ENCODE results near the gene TUBB1. TPM values are rescaled to one million over a fixed set of nuclear protein-coding genes. Genes with fewer than 3 reads are reported as not detected.

Gene TUBB1
- total and polyA plus RNA-seq, 2 donors (not counting 1 experiment from before 2014, with no cell fraction given) = 0.22 to 0.43 TPM

DNA sequence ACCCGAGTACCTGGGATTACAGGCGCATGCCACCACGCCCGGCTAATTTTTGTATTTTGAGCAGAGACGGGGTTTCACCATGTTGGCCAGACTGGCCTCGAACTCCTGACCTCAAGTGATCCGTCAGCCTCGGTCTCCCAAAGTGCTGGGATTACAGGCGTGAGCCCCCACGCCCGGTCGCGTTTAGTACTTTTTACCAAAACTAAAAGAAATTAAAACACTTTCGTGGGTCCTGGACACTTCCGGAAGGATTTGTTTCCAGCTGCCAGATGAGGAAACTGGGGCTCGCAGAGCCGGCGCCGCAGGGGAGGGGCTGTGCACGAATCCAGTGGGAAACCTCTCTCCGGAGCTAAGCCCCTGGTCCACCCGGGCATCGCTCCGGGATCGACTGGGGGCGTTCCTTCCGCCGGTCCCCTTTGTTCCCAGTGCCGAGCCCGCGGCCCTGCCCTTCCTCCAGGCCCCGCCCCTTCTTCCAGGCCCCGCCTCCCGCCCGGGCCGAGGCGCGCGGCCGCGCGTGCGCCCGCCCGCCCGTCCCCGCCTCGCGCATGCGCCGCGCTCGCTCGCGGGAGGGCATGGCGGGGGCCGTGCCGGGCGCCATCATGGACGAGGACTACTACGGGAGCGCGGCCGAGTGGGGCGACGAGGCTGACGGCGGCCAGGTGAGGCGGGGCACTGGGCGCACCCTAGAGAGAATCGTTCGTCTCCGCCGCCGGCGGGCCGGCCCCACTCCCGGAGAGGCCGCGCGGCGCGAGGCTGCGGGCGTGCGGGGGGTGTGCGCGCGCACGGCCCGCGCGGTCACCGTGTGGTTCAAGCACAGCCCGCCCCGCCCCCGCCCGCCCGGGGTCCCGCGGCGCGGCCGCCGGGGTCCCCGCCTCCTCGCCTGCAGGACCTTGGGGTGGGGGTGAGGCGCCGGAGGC lies 38.3 kb upstream of the TUBB1 start, which contains the start of gene NELFCD:
TSS of gene NELFCD (plus strand) at position 546 of the 917 bp plus-strand sequence. CDS start at position 600, 54 bp downstream.
- H3K27ac ChIP-seq (ENCODE audit: low read length in 2 of 2) = peak within 1 kb of the TSS; percentile 71 to 76
- H3K27ac Mint-ChIP-seq = peak within 1 kb of the TSS; percentile 94
- peaks cover 0 to 3% (median 0%) of the 10 kb centered on the region in 3 donors for H3K9me3 ChIP-seq (ENCODE audit: control extremely low read depth in 1 of 3, control insufficient read depth in 2 of 3, insufficient read depth in 1 of 3, low read length in 2 of 3)
- H3K27me3 ChIP-seq (replicated peaks in 1 of 4; ENCODE audit: control extremely low read depth in 1 of 4, control insufficient read depth in 3 of 4, insufficient read depth in 4 of 4, low read length in 3 of 4) = no peaks in the 10 kb centered on the region
- H3K4me3 Mint-ChIP-seq = peak within 1 kb of the TSS; percentile 96
- H4K20me1 ChIP-seq (ENCODE audit: control insufficient read depth, insufficient read depth, low read length, poor library complexity, severe bottlenecking) = peaks cover 14% of the 10 kb centered on the region
- peaks cover 0 to 8% of the 10 kb centered on the region in 2 experiments for H3K36me3 ChIP-seq (replicated peaks in 1 of 2; ENCODE audit: control extremely low read depth in 1 of 2, control insufficient read depth in 1 of 2, extremely low read depth in 1 of 2, insufficient read depth in 2 of 2, low read length in 1 of 2)
- 4% methylated on average over 102 of the region's 109 CpGs for WGBS (ENCODE audit: insufficient coverage)
- intact Hi-C loops (cut with micrococcal nuclease) = loop anchor here (1.0 kb wide), 6 partner anchors 11 to 89 kb away; partner anchors contain the start of genes ATP5F1E and PRELID3B
- H3K4me3 ChIP-seq (ENCODE audit: control extremely low read depth in 1 of 5, extremely low read depth in 1 of 5, insufficient read depth in 1 of 5, low read depth in 2 of 5, low read length in 4 of 5) = peak within 1 kb of the TSS; percentile 79 to 91 (median 80)
- ATAC-seq (ENCODE audit: low read depth) = peak; percentile 93
- peak within 1 kb of the TSS; percentile 95 for H2AFZ ChIP-seq (ENCODE audit: insufficient read depth, low read depth, low read length, poor library complexity, severe bottlenecking)
- peaks cover 51% of the 10 kb centered on the region for H3K79me2 ChIP-seq (ENCODE audit: control insufficient read depth, insufficient read depth, low read length)
- ChIA-PET CTCF (interaction anchor here (1.9 to 2.2 kb wide), 2 partner anchors 25 to 111 kb away, joined by 6 to 7 read pairs; no protein-coding TSS in a partner anchor), POLR2A (interaction anchor here (0.7 to 2.0 kb wide), 3 partner anchors 37 to 92 kb away, joined by 5 to 8 read pairs (median 6); partner anchors contain the start of gene ATP5F1E)
- H3K4me2 ChIP-seq (replicated peaks; ENCODE audit: low read depth, low read length, poor library complexity, severe bottlenecking) = peak within 1 kb of the TSS; percentile 91
- H3K9ac ChIP-seq (ENCODE audit: low read length) = peak within 1 kb of the TSS; percentile 93
- H3K27me3 Mint-ChIP-seq = no peaks in the 10 kb centered on the region
- TF ChIP-seq, protein P1, sequence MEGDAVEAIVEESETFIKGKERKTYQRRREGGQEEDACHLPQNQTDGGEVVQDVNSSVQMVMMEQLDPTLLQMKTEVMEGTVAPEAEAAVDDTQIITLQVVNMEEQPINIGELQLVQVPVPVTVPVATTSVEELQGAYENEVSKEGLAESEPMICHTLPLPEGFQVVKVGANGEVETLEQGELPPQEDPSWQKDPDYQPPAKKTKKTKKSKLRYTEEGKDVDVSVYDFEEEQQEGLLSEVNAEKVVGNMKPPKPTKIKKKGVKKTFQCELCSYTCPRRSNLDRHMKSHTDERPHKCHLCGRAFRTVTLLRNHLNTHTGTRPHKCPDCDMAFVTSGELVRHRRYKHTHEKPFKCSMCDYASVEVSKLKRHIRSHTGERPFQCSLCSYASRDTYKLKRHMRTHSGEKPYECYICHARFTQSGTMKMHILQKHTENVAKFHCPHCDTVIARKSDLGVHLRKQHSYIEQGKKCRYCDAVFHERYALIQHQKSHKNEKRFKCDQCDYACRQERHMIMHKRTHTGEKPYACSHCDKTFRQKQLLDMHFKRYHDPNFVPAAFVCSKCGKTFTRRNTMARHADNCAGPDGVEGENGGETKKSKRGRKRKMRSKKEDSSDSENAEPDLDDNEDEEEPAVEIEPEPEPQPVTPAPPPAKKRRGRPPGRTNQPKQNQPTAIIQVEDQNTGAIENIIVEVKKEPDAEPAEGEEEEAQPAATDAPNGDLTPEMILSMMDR (IDR thresholded peaks at IDR 0.05) = no peak
- TF ChIP-seq EZH2 (IDR thresholded peaks at IDR 0.05; ENCODE audit: borderline replicate concordance, insufficient read depth, low read depth, low read length, poor library complexity, severe bottlenecking) = no peak
- peaks cover 43% of the 10 kb centered on the region for H3K4me1 Mint-ChIP-seq
- H3K9me3 Mint-ChIP-seq (ENCODE audit: insufficient read depth) = no peaks in the 10 kb centered on the region
- DNase-seq = peak; percentile 93
- peaks cover 24 to 47% of the 10 kb centered on the region in 2 donors for H3K4me1 ChIP-seq (ENCODE audit: control insufficient read depth in 2 of 2, insufficient read depth in 2 of 2, low read length in 2 of 2)
